Astrocyte of the cerebellum (primary cell): Measurements from ENCODE around the gene IGF1R.

Source experiments
- DNase-seq: peaks from one replicate; pipeline ENCODE4 v3.0.0-alpha.2; 2011; ENCODE audit warnings: low read depth
- H3K4me3 ChIP-seq: 2 replicates; pipeline ENCODE4 v1.5.1; 2011; ENCODE audit warnings: mild to moderate bottlenecking, low read depth, low read length, moderate library complexity
- CTCF ChIP-seq: IDR thresholded peaks from 2 replicates; pipeline ENCODE4 v1.5.1; 2012; ENCODE audit warnings: low read length, low read depth, moderate library complexity, mild to moderate bottlenecking; ENCODE audit errors: missing control alignments
- in situ Hi-C: cut with HindIII; loops from 2 replicates; pipeline ENCODE4 v1.10.0; 2017; ENCODE audit warnings: low sequenced_read_pairs

IGF1R gene

GRCh38 chr15:98838387-98839259 lies 190.3 kb downstream of the IGF1R start:
- DNase-seq: no peak
- no peak overlapping the region for H3K4me3 ChIP-seq
- TF ChIP-seq CTCF: no peak
- in situ Hi-C loops: no loop called here

- in situ Hi-C loops: no loop called here
- no peak for TF ChIP-seq CTCF
- no peak for DNase-seq
- H3K4me3 ChIP-seq: no peak overlapping the region
Measured at GRCh38 chr15:98840053-98840452, 191.7 kb downstream of the IGF1R start.

- in situ Hi-C loops: no loop called here
- DNase-seq: no peak
- no peak overlapping the region for H3K4me3 ChIP-seq
- no peak for TF ChIP-seq CTCF
Measured at GRCh38 chr15:98841419-98841970, 193.2 kb downstream of the IGF1R start.

GRCh38 chr15:98842192-98842972 lies 194.0 kb downstream of the IGF1R start:
- H3K4me3 ChIP-seq: no peak overlapping the region
- no peak for TF ChIP-seq CTCF
- no peak for DNase-seq
- in situ Hi-C loops: no loop called here

- no peak overlapping the region for H3K4me3 ChIP-seq
- TF ChIP-seq CTCF: no peak
- no peak for DNase-seq
- in situ Hi-C loops: no loop called here
Measured at GRCh38 chr15:98842973-98843285, 194.6 kb downstream of the IGF1R start.

GRCh38 chr15:98843844-98844243 lies 195.5 kb downstream of the IGF1R start:
- in situ Hi-C loops: no loop called here
- no peak overlapping the region for H3K4me3 ChIP-seq
- DNase-seq: no peak
- TF ChIP-seq CTCF: no peak
